ENCODE data around the gene IL16.

GRCh38 chr15:81294516-81294880, 97.8 kb downstream of the IL16 start:
- TF ChIP-seq POLR2A (IDR thresholded peaks at IDR 0.05) (no peak), EP300 (IDR thresholded peaks at IDR 0.05) (no peak), CTCF (IDR thresholded peaks at IDR 0.05) (no peak)
